Fibroblast of lung (primary cell): ENCODE results near the gene NMNAT2.

Experiments
- EZH2 ChIP-seq: IDR thresholded peaks from 2 replicates; pipeline ENCODE4 v1.5.1; 2012; ENCODE audit warnings: low read length, control low read depth, mild to moderate bottlenecking; ENCODE audit errors: missing control alignments
- TF ChIP-seq, protein P1 (sequence below), 2 donors: IDR thresholded peaks in 1 of 2; conservative IDR thresholded peaks in 1 of 2; 1 replicate in 1 of 2; 2 replicates in 1 of 2; pipeline ENCODE4 v1.5.1; 2011 to 2012; ENCODE audit warnings: low read length in 2 of 2, control low read depth in 1 of 2, inconsistent platforms in 1 of 2, low read depth in 1 of 2, mild to moderate bottlenecking in 1 of 2

DNA sequence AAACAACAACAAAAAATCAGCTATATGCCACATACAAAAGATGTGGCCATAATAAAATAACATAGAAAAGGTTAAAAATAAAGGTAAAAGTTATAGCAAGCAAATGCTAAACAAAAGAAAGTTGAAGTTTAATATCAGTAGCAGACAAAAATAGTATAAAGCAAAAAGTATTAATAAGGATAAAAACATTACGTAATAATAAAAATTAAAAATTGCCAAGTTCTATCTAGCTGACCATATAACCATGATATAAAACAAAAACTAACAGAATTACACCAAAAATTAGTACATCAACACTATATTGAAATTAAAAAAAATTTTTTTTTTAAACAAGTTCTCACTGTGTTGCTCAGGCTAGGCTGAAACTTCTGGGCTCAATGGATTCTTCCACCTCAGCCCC is 38.6 kb upstream of the NMNAT2 start:
- TF ChIP-seq, protein P1, sequence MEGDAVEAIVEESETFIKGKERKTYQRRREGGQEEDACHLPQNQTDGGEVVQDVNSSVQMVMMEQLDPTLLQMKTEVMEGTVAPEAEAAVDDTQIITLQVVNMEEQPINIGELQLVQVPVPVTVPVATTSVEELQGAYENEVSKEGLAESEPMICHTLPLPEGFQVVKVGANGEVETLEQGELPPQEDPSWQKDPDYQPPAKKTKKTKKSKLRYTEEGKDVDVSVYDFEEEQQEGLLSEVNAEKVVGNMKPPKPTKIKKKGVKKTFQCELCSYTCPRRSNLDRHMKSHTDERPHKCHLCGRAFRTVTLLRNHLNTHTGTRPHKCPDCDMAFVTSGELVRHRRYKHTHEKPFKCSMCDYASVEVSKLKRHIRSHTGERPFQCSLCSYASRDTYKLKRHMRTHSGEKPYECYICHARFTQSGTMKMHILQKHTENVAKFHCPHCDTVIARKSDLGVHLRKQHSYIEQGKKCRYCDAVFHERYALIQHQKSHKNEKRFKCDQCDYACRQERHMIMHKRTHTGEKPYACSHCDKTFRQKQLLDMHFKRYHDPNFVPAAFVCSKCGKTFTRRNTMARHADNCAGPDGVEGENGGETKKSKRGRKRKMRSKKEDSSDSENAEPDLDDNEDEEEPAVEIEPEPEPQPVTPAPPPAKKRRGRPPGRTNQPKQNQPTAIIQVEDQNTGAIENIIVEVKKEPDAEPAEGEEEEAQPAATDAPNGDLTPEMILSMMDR (conservative IDR thresholded peaks at IDR 0.05 in 1 of 2, IDR thresholded peaks at IDR 0.05 in 1 of 2; ENCODE audit: low read depth in 1 of 2, low read length in 2 of 2), result no peak
- no peak for TF ChIP-seq EZH2
